WTC11 (cell line): ENCODE data around the gene BET1. TPM values are rescaled to one million over a fixed set of nuclear protein-coding genes. Genes with fewer than 3 reads are reported as not detected.

ENCODE experiments used
- ATAC-seq: fragments of 200-7000 bp; cut with Tn5 transposase; 2 replicates; pipeline ENCODE4 v1.10.0; 2021; ENCODE audit warnings: mild to moderate bottlenecking, moderate library complexity
- CTCF ChIA-PET: fragments of 300-600 bp; sonication (Branson Sonifier 250); formaldehyde crosslinking; loops from one replicate; lab custom pipeline; 2021; ENCODE audit warnings: antibody characterized with exemption; lab: Charles Lee
- POLR2A ChIA-PET: fragments of 350-600 bp; sonication (Branson Sonifier 250); formaldehyde crosslinking; loops from one replicate; lab custom pipeline; 2021; ENCODE audit warnings: antibody characterized with exemption; lab: Charles Lee
- DNase-seq: peaks from one replicate; pipeline ENCODE4 v3.0.0; 2021; ENCODE audit warnings: low spot score
- H3K27ac Mint-ChIP-seq: 2 replicates; pipeline ENCODE4 v1.8.0; 2021; ENCODE audit warnings: mixed read lengths
- H3K27me3 Mint-ChIP-seq: 2 replicates; pipeline ENCODE4 v1.8.0; 2021; ENCODE audit warnings: low read depth, mild to moderate bottlenecking, moderate library complexity, mixed read lengths
- H3K36me3 Mint-ChIP-seq: 2 replicates; pipeline ENCODE4 v1.8.0; 2021; ENCODE audit warnings: mixed read lengths
- H3K4me1 Mint-ChIP-seq: 2 replicates; pipeline ENCODE4 v1.8.0; 2022; ENCODE audit warnings: mixed read lengths
- H3K4me3 Mint-ChIP-seq: 2 replicates; pipeline ENCODE4 v1.8.0; 2021; ENCODE audit warnings: mild to moderate bottlenecking, moderate library complexity, mixed read lengths
- H3K9me3 Mint-ChIP-seq: 2 replicates; pipeline ENCODE4 v1.8.0; 2021; ENCODE audit warnings: mixed read lengths
- ATF1 ChIP-seq: sonication (generic); formaldehyde crosslinking; IDR thresholded peaks from 2 replicates; pipeline ENCODE4 v1.8.1; 2023; ENCODE audit warnings: mild to moderate bottlenecking, moderate library complexity, missing genetic modification reagents
- ATF2 ChIP-seq: sonication (generic); formaldehyde crosslinking; IDR thresholded peaks from 2 replicates; pipeline ENCODE4 v1.8.1; 2022; ENCODE audit warnings: low read depth, missing genetic modification reagents, borderline replicate concordance
- CDX4 ChIP-seq: fragments of 250-450 bp; sonication (Bioruptor Pico); IDR thresholded peaks from 2 replicates; pipeline ENCODE4 v1.9.0; 2021; ENCODE audit warnings: moderate library complexity, mild to moderate bottlenecking, inconsistent platforms, borderline replicate concordance
- E2F5 ChIP-seq: sonication (generic); formaldehyde crosslinking; IDR thresholded peaks from 2 replicates; pipeline ENCODE4 v1.8.1; 2022; ENCODE audit warnings: mild to moderate bottlenecking, moderate library complexity, missing genetic modification reagents
- FOXK1 ChIP-seq: sonication (generic); formaldehyde crosslinking; IDR thresholded peaks from 2 replicates; pipeline ENCODE4 v1.8.0; 2022; ENCODE audit warnings: mild to moderate bottlenecking, moderate library complexity, missing genetic modification reagents
- HMGA2 ChIP-seq: fragments of 250-450 bp; sonication (Bioruptor Pico); IDR thresholded peaks from 2 replicates; pipeline ENCODE4 v1.4.0; 2021; ENCODE audit warnings: mild to moderate bottlenecking, moderate library complexity
- HMGXB4 ChIP-seq: sonication (generic); formaldehyde crosslinking; IDR thresholded peaks from 2 replicates; pipeline ENCODE4 v1.8.1; 2023; ENCODE audit warnings: mild to moderate bottlenecking, moderate library complexity, missing genetic modification reagents
- IRF1 ChIP-seq: sonication (generic); formaldehyde crosslinking; IDR thresholded peaks from 2 replicates; pipeline ENCODE4 v1.8.0; 2023; ENCODE audit warnings: missing genetic modification reagents
- MYBL2 ChIP-seq: sonication (generic); formaldehyde crosslinking; IDR thresholded peaks from 2 replicates; pipeline ENCODE4 v1.8.1; 2023; ENCODE audit warnings: mild to moderate bottlenecking, moderate library complexity, missing genetic modification reagents
- NR2C2 ChIP-seq: sonication (generic); formaldehyde crosslinking; IDR thresholded peaks from 2 replicates; pipeline ENCODE4 v1.8.0; 2022; ENCODE audit warnings: mild to moderate bottlenecking, missing genetic modification reagents
- PREB ChIP-seq: sonication (generic); formaldehyde crosslinking; IDR thresholded peaks from 2 replicates; pipeline ENCODE4 v1.8.1; 2022; ENCODE audit warnings: mild to moderate bottlenecking, missing genetic modification reagents, moderate library complexity, borderline replicate concordance
- STAT6 ChIP-seq: sonication (generic); formaldehyde crosslinking; conservative IDR thresholded peaks from 2 replicates; pipeline ENCODE4 v1.8.1; 2023; ENCODE audit warnings: mild to moderate bottlenecking, low read depth, missing genetic modification reagents, moderate library complexity
- TEAD4 ChIP-seq: sonication (generic); formaldehyde crosslinking; IDR thresholded peaks from 2 replicates; pipeline ENCODE4 v1.8.0; 2022; ENCODE audit warnings: mild to moderate bottlenecking, missing genetic modification reagents
- TP53 ChIP-seq: sonication (generic); formaldehyde crosslinking; IDR thresholded peaks from 2 replicates; pipeline ENCODE4 v1.8.1; 2023; ENCODE audit warnings: mild to moderate bottlenecking, missing genetic modification reagents
- ZBTB43 ChIP-seq: sonication (generic); formaldehyde crosslinking; IDR thresholded peaks from 2 replicates; pipeline ENCODE4 v1.8.1; 2023; ENCODE audit warnings: mild to moderate bottlenecking, missing genetic modification reagents
- ZNF219 ChIP-seq: sonication (generic); formaldehyde crosslinking; IDR thresholded peaks from 2 replicates; pipeline ENCODE4 v1.8.0; 2023; ENCODE audit warnings: missing genetic modification reagents, mild to moderate bottlenecking, borderline replicate concordance
- ZNF263 ChIP-seq: sonication (generic); formaldehyde crosslinking; IDR thresholded peaks from 2 replicates; pipeline ENCODE4 v1.8.1; 2022; ENCODE audit warnings: low read depth, mild to moderate bottlenecking, moderate library complexity, missing genetic modification reagents
- ZNF423 ChIP-seq: fragments of 250-450 bp; sonication (Bioruptor Pico); IDR thresholded peaks from 2 replicates; pipeline ENCODE4 v2.1.2; 2022; ENCODE audit warnings: mild to moderate bottlenecking, moderate library complexity
- total RNA-seq: library from RNA; stranded (reverse); gene quantifications from 3 replicates; pipeline ENCODE4 v1.2.3, GENCODE V29; 2021

Gene BET1
- total RNA-seq, 1 experiment from 2014 or later, result 26.7 TPM

GRCh38 chr7:94041529-94041928 is 37.4 kb upstream of the BET1 start (continued):
- TF ChIP-seq CDX4 (CRISPR knock-in tag), result no peak
- TF ChIP-seq HMGA2 (CRISPR knock-in tag), result no peak
- TF ChIP-seq HMGXB4 (CRISPR knock-in tag), result no peak
- no peak for TF ChIP-seq STAT6 (CRISPR knock-in tag)
- TF ChIP-seq ZNF219 (CRISPR knock-in tag), result no peak
- no peak for TF ChIP-seq MYBL2 (CRISPR knock-in tag)
- TF ChIP-seq ZNF423 (CRISPR knock-in tag), result no peak
- TF ChIP-seq, all 79 proteins: peak for 0

- peaks cover 30% of the 10 kb centered on the region for H3K4me1 Mint-ChIP-seq
- no peak overlapping the region for H3K27ac Mint-ChIP-seq
- ATAC-seq, result no peak
- ChIA-PET POLR2A (interaction anchor here (0.9 kb wide), 1 partner anchor 11 kb away, joined by 3 read pairs; no protein-coding TSS in a partner anchor), CTCF (interaction anchor here (0.6 kb wide), 1 partner anchor 16 kb away, joined by 3 read pairs; no protein-coding TSS in a partner anchor)
- H3K27me3 Mint-ChIP-seq, result no peaks in the 10 kb centered on the region
- no peaks in the 10 kb centered on the region for H3K9me3 Mint-ChIP-seq
- no peak overlapping the region for H3K4me3 Mint-ChIP-seq
- H3K36me3 Mint-ChIP-seq, result no peaks in the 10 kb centered on the region
- DNase-seq, result no peak
- TF ChIP-seq CDX4 (CRISPR knock-in tag), result no peak
- TF ChIP-seq TP53 (CRISPR knock-in tag), result no peak
- no peak for TF ChIP-seq TEAD4 (CRISPR knock-in tag)
- no peak for TF ChIP-seq ATF1
- no peak for TF ChIP-seq PREB
- no peak for TF ChIP-seq IRF1 (CRISPR knock-in tag)
- no peak for TF ChIP-seq NR2C2
- TF ChIP-seq ATF2, result no peak
- no peak for TF ChIP-seq ZNF263
- TF ChIP-seq E2F5 (CRISPR knock-in tag), result no peak
- TF ChIP-seq FOXK1 (CRISPR knock-in tag), result no peak
- no peak for TF ChIP-seq ZBTB43 (CRISPR knock-in tag)
- TF ChIP-seq, all 79 proteins: peak for 0
Observed at GRCh38 chr7:94040254-94040653, 36.1 kb upstream of the BET1 start.
